ENCODE results near the gene NARF. TPM values are rescaled to one million over a fixed set of nuclear protein-coding genes. Genes with fewer than 3 reads are reported as not detected.
A peak's percentile ranks its signal among the peaks of the same experiment; 100 is the strongest.

The NARF gene
- total RNA-seq, 1 donor from 2014 or later, result 55.4 TPM

- no peak for DNase-seq (ENCODE audit: low read depth)
Observed at GRCh38 chr17:82433560-82434215, 24.9 kb upstream of the NARF start.

GRCh38 chr17:82434216-82434565 lies 24.4 kb upstream of the NARF start:
- no peak for DNase-seq (ENCODE audit: low read depth)

- peak; percentile 64 for DNase-seq (ENCODE audit: low read depth)
Observed at GRCh38 chr17:82435103-82435502, 23.4 kb upstream of the NARF start.

- DNase-seq (ENCODE audit: low read depth), result peak; percentile 33
Observed at GRCh38 chr17:82435601-82436583, 22.6 kb upstream of the NARF start.

- no peak for DNase-seq (ENCODE audit: low read depth)
Observed at GRCh38 chr17:82436601-82437324, 21.8 kb upstream of the NARF start.

DNA sequence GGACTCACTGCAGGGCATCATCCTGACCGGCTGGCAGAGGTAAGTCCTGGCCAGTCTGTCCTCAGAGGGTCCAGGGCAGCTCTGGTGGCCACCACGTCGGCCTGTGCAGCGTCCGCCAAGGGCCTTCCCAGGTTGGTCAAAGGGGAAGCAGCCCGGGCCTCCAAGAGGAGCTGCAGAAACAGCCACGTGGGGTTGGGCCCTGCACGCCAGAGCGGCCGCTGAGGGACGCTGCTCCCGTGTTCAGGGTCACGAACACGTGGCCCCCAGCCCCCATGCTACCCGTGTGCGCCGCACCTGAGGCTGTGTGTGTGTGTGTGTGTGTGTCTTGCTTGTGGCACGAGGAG lies 21.2 kb upstream of the NARF start:
- DNase-seq (ENCODE audit: low read depth), result no peak

GRCh38 chr17:82438401-82439193 lies 19.9 kb upstream of the NARF start:
- no peak for DNase-seq (ENCODE audit: low read depth)

GRCh38 chr17:82439194-82439828 lies 19.2 kb upstream of the NARF start:
- no peak for DNase-seq (ENCODE audit: low read depth)

DNA sequence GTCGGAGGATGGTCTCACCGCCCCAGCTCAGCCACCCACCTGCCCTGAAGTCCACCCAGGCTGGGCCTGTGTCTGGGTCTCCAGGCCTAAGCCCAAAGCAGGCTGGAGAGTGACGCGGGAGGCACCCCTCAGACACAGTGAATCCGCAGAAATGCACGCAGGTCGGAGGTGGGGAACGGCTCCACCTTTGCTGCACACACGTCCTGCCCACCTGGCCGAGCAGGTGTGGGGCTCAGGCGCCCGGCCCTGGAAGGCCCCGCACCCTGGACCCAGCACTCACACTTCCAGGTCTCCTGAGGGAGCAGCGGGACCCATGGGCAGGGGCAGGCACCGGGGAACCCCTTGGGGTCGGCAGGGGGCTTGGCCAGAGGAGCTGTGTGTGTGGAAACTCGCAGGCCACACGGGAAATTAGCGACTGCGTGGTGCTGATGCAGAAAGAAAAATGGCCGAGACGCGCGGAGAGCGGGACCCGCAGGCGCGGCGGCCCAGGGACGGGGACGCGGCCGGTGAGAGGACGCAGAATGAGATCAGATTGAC lies 18.6 kb upstream of the NARF start:
- DNase-seq (ENCODE audit: low read depth), result no peak

- DNase-seq (ENCODE audit: low read depth), result no peak
Observed at GRCh38 chr17:82440469-82440981, 18.0 kb upstream of the NARF start.

GRCh38 chr17:82440991-82441627 lies 17.4 kb upstream of the NARF start:
- peak; percentile 83 for DNase-seq (ENCODE audit: low read depth)

- no peak for DNase-seq (ENCODE audit: low read depth)
Observed at GRCh38 chr17:82441691-82442487, 16.7 kb upstream of the NARF start.

DNA sequence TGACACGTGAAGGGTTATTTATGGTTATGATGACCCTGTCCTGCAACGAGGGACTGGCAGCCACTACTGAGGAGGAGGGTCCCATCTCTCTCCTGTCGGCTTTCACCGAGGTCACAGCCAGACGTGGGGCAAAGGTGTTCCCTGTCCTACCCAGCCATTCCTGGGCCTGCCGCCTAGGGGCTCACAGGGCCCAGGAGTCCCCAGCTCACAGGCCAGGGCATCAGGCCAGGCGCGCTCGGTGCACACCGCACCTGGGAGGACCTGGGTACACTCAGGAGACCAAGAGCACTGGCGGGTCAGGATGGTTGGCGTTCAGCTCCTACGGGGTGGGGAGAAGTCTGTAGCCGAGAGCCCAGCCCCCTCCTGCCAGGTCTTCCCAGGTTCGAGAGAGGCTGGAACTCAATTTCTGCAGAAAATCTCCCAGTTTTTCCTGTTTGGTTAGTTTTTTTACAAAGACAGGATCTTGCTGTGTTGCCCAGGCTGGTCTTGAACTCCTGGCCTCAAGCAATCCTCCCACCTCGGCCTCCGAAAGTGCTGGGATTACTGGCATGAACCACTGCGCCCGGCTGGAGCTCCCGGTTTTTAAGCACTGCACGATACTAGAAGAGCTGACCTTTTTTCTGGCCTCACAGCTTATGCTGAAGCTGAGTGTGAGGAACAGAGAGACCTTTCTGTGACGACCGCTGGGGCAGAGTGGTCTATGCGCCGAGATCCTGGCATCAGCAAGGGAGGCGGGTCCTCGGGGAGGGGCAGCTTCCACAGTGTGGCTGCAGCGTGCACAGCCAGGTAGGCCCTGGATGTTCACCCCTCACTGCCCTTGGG lies 15.7 kb upstream of the NARF start:
- no peak for DNase-seq (ENCODE audit: low read depth)

GRCh38 chr17:82443465-82444283 lies 14.9 kb upstream of the NARF start:
- no peak for DNase-seq (ENCODE audit: low read depth)

GRCh38 chr17:82444284-82444893 lies 14.2 kb upstream of the NARF start:
- no peak for DNase-seq (ENCODE audit: low read depth)

DNA sequence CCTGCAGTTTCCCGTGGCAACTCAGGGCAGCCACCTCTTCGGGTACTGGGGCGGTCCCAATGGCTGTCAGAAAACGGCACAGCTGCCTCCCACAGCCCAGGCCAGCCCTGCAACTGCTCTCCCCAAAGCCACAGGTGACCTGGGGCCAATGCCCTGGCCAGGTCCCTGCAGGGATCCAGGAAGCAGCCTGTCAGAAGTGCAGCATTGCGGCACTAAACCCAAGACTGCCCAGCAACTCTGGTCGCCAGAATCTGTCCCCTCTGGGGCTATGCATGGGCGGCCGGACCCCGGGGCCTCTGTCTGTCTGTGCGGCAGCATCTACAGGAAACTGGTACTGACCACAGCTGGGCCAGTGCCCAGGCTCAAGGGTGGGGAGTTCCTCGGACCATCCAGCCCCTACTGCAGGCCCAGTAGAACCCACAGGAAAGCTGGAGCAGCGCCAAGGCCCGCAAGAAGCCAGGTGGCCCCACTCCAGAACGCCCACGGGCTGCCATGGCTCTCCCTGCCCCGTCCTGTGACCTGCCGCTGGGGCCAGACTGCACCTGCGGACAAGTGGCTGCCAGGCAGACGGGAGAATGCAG lies 13.5 kb upstream of the NARF start:
- no peak for DNase-seq (ENCODE audit: low read depth)
